HUES48 (cell line): ENCODE results near the gene METTL24.

Experiments
- H3K27ac ChIP-seq: one replicate; pipeline ENCODE4 v1.7.0; 2013; ENCODE audit warnings: low read depth, low read length, inconsistent platforms
- H3K27me3 ChIP-seq: 2 replicates; pipeline ENCODE4 v1.6.1; 2013; ENCODE audit warnings: mild to moderate bottlenecking, low read length; ENCODE audit not compliant: control insufficient read depth, insufficient read depth
- H3K36me3 ChIP-seq: 2 replicates; pipeline ENCODE4 v1.6.1; 2013; ENCODE audit warnings: low read length; ENCODE audit not compliant: control insufficient read depth, insufficient read depth
- H3K4me1 ChIP-seq: 2 replicates; pipeline ENCODE4 v1.6.1; 2013; ENCODE audit warnings: mild to moderate bottlenecking, low read length; ENCODE audit not compliant: control insufficient read depth, insufficient read depth
- H3K4me3 ChIP-seq: 2 replicates; pipeline ENCODE4 v1.5.1; 2013; ENCODE audit warnings: mild to moderate bottlenecking, low read depth, low read length
- H3K9ac ChIP-seq: 2 replicates; pipeline ENCODE4 v1.6.1; 2013; ENCODE audit warnings: mild to moderate bottlenecking, low read depth, low read length, moderate library complexity
- H3K9me3 ChIP-seq: 2 replicates; pipeline ENCODE4 v1.6.1; 2013; ENCODE audit warnings: low read length; ENCODE audit not compliant: control insufficient read depth, insufficient read depth

The METTL24 gene

DNA sequence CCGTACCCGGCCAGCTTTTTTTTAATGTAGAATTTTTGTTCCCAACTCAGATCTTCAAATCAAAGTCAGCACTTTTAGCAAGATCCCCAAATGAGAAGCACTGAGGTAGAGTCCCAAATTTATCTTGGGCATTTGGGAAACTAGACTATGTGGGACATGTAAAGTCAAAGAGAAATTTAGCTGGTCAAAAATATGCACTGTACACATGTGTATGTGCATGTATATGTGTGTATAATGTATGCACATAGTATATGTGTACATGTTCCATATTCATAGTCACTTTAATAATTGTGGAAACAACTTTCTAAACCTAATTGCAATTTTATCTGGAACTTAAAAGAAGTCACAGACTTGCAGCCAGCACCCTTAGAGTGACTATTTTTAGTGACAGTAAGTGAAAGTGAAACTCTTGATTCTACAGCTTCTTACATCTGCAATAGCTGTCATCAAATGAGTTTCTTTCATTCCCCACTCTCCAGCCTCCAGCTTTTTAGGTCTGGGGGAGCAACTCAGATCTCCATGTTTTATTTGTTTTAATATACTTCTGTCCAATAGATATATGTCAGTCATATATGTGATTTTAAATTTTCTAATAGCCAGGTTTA lies 124.3 kb downstream of the METTL24 start:
- no peaks in the 10 kb centered on the region for H3K4me1 ChIP-seq
- no peaks in the 10 kb centered on the region for H3K9me3 ChIP-seq
- H3K27me3 ChIP-seq = no peaks in the 10 kb centered on the region
- H3K36me3 ChIP-seq = peaks cover 11% of the 10 kb centered on the region
- H3K9ac ChIP-seq = no peak overlapping the region
- no peak overlapping the region for H3K4me3 ChIP-seq
- H3K27ac ChIP-seq = no peak overlapping the region

DNA sequence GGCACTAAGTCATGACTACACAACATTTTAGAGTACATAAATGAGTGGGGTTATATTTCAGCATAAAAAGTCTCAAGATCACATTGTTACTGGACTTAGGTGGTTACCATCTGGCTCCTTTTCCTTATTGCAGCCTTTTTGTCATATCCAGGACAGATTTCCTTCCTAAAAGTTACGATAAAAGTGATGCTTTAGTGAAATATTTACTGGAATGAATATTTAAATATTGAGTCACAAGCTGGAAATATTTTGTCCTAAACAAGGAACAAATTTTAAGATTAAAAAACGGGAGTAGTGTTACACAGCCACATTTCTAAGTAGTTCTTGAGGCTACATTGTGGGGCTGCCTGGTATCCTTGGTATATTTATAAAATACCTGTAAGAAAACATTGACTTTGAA lies 125.7 kb downstream of the METTL24 start:
- Histone ChIP-seq H3K9ac (no peak overlapping the region), H3K36me3 (peaks cover 24% of the 10 kb centered on the region), H3K27ac (no peak overlapping the region), H3K4me1 (no peaks in the 10 kb centered on the region), H3K27me3 (no peaks in the 10 kb centered on the region), H3K4me3 (no peak overlapping the region), H3K9me3 (no peaks in the 10 kb centered on the region)

DNA sequence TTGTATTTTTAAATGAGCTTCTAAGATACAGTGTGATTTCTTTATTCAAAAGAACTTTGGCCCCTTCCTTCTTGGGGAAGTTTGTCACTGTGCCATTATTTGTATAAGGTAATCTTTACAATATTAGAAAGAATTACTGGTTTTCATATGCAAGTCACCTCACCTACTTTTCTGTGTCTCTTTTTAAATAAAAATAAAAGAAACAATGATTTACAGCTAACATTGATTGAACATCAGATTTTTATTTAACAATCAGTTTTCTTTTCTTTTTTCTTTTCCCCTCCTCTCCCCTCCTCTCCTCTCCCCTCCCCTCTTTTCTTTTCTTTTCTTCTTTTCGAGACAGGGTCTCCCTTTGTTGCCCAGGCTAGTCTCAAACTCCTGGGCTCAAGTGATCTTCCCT lies 131.9 kb downstream of the METTL24 start:
- no peak overlapping the region for H3K4me3 ChIP-seq
- H3K27ac ChIP-seq = no peak overlapping the region
- H3K9me3 ChIP-seq = no peaks in the 10 kb centered on the region
- H3K9ac ChIP-seq = no peak overlapping the region
- no peaks in the 10 kb centered on the region for H3K27me3 ChIP-seq
- peaks cover 57% of the 10 kb centered on the region for H3K36me3 ChIP-seq
- H3K4me1 ChIP-seq = no peaks in the 10 kb centered on the region

DNA sequence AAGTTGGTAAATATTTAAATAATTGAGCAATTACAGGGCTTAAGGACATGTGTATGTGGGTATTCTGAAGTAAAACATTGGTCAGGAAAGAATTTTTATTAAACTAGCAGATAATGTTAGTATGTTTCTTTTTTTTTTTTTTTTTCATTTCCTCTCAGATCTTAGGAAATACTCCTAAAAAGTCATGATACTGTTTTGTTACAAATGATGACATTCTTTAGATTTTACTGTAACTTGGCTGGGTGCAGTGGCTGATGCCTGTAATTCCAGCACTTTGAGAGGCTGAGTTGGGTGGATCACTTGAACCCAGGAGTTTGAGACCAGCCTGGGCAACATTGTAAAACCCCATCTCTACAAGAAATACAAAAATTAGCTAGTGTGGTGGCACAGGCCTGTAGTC lies 136.4 kb downstream of the METTL24 start:
- no peaks in the 10 kb centered on the region for H3K9me3 ChIP-seq
- peaks cover 63% of the 10 kb centered on the region for H3K36me3 ChIP-seq
- no peak overlapping the region for H3K27ac ChIP-seq
- no peaks in the 10 kb centered on the region for H3K27me3 ChIP-seq
- no peak overlapping the region for H3K9ac ChIP-seq
- no peaks in the 10 kb centered on the region for H3K4me1 ChIP-seq
- H3K4me3 ChIP-seq = no peak overlapping the region

GRCh38 chr6:110217266-110217665 lies 140.9 kb downstream of the METTL24 start:
- H3K9ac ChIP-seq = no peak overlapping the region
- no peak overlapping the region for H3K4me3 ChIP-seq
- peaks cover 85% of the 10 kb centered on the region for H3K36me3 ChIP-seq
- no peaks in the 10 kb centered on the region for H3K27me3 ChIP-seq
- H3K27ac ChIP-seq = peak overlapping the region; percentile 61
- H3K9me3 ChIP-seq = no peaks in the 10 kb centered on the region
- no peaks in the 10 kb centered on the region for H3K4me1 ChIP-seq

DNA sequence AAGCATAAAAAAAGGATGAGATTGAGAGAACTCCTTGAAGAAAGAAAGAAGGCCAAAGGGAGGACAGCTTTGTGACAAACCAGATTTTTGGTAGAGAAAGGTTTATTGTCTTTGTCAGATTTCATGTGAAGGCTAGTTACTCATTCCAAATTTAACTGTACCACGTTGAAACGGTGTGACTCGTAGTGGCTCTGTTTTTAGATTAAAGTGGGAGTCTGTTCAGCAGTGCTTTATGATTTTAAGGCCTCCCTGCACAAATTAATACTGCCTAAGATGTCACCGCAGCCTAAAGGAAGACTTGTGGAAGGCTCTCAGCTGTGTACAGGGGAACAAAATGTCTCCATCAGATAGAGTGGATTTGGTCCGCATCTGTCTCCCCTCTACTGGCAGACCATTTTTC lies 142.0 kb downstream of the METTL24 start:
- Histone ChIP-seq H3K9me3 (no peaks in the 10 kb centered on the region), H3K27me3 (no peaks in the 10 kb centered on the region), H3K36me3 (peaks cover 90% of the 10 kb centered on the region), H3K4me1 (no peaks in the 10 kb centered on the region), H3K4me3 (no peak overlapping the region), H3K9ac (no peak overlapping the region), H3K27ac (no peak overlapping the region)

GRCh38 chr6:110214338-110214737 lies 143.8 kb downstream of the METTL24 start:
- no peaks in the 10 kb centered on the region for H3K9me3 ChIP-seq
- H3K4me3 ChIP-seq = no peak overlapping the region
- no peaks in the 10 kb centered on the region for H3K27me3 ChIP-seq
- no peaks in the 10 kb centered on the region for H3K4me1 ChIP-seq
- no peak overlapping the region for H3K9ac ChIP-seq
- H3K27ac ChIP-seq = no peak overlapping the region
- H3K36me3 ChIP-seq = peaks cover 91% of the 10 kb centered on the region

- H3K27me3 ChIP-seq = no peaks in the 10 kb centered on the region
- no peak overlapping the region for H3K9ac ChIP-seq
- no peak overlapping the region for H3K27ac ChIP-seq
- H3K4me1 ChIP-seq = no peaks in the 10 kb centered on the region
- H3K4me3 ChIP-seq = no peak overlapping the region
- peaks cover 92% of the 10 kb centered on the region for H3K36me3 ChIP-seq
- no peaks in the 10 kb centered on the region for H3K9me3 ChIP-seq
These were observed 146.4 kb downstream of the METTL24 start for GRCh38 chr6:110211753-110212152.

DNA sequence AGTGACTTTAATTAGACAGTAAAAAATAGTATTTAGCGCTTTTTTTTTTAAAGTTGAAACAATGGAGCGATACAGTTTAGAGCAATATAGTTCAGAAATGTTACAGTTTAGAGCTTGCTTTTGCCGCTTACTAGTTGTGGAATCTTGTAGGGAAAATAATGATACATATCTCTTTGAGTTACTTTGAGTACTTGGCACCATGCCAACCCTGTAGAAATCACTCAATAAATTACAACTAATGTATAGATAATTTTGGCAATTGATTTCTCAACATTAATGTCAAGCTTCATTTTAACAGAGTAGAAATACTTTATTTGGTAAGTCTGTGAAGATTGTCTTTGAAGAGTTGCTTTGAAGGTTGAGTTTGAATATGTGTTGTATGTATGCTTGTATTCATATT lies 150.5 kb downstream of the METTL24 start:
- no peaks in the 10 kb centered on the region for H3K27me3 ChIP-seq
- H3K9ac ChIP-seq = no peak overlapping the region
- H3K4me3 ChIP-seq = no peak overlapping the region
- H3K27ac ChIP-seq = no peak overlapping the region
- no peaks in the 10 kb centered on the region for H3K9me3 ChIP-seq
- no peaks in the 10 kb centered on the region for H3K4me1 ChIP-seq
- peaks cover 58% of the 10 kb centered on the region for H3K36me3 ChIP-seq

GRCh38 chr6:110201151-110201884 lies 156.8 kb downstream of the METTL24 start:
- Histone ChIP-seq H3K36me3 (0 out of 2 replicates have a peak, but pooled peaks cover 2% of the 10 kb centered on the region), H3K4me3 (no peak overlapping the region), H3K4me1 (no peaks in the 10 kb centered on the region), H3K27me3 (no peaks in the 10 kb centered on the region), H3K27ac (no peak overlapping the region), H3K9me3 (no peaks in the 10 kb centered on the region), H3K9ac (no peak overlapping the region)

GRCh38 chr6:110198561-110198960 lies 159.6 kb downstream of the METTL24 start:
- Histone ChIP-seq H3K9ac (no peak overlapping the region), H3K4me1 (0 out of 2 replicates have a peak, but pooled peaks cover 4% of the 10 kb centered on the region), H3K36me3 (peaks cover 10% of the 10 kb centered on the region), H3K27me3 (no peaks in the 10 kb centered on the region), H3K27ac (no peak overlapping the region), H3K9me3 (no peaks in the 10 kb centered on the region), H3K4me3 (no peak overlapping the region)
